NCI-H1436 treated with DMSO at 0.1 percent for 48 hours (cell line): ENCODE measurements around the gene GABRR3.

ENCODE experiments used
- DNase-seq: peaks from one replicate; lab custom pipeline; 2025; lab: John Stamatoyannopoulos, UW

Gene GABRR3

GRCh38 chr3:97988784-97989568 is 46.1 kb downstream of the GABRR3 start:
- no peak for DNase-seq

- DNase-seq: no peak
These were observed 47.8 kb downstream of the GABRR3 start for GRCh38 chr3:97987306-97987705.

- no peak for DNase-seq
These were observed 51.1 kb downstream of the GABRR3 start for GRCh38 chr3:97983933-97984491.

- no peak for DNase-seq
These were observed 53.2 kb downstream of the GABRR3 start for GRCh38 chr3:97981886-97982285.

- no peak for DNase-seq
These were observed 55.5 kb downstream of the GABRR3 start for GRCh38 chr3:97979610-97980009.

GRCh38 chr3:97975466-97975865 is 59.6 kb downstream of the GABRR3 start:
- no peak for DNase-seq

GRCh38 chr3:97974996-97975395 is 60.1 kb downstream of the GABRR3 start:
- no peak for DNase-seq

- DNase-seq: no peak
These were observed 62.1 kb downstream of the GABRR3 start for GRCh38 chr3:97972976-97973375.

GRCh38 chr3:97971679-97972567 is 63.2 kb downstream of the GABRR3 start, which contains the start of gene RIOX2:
RIOX2 (minus strand) TSS chr3:97972431; CDS start chr3:97967593, 4,838 bp downstream.
- no peak for DNase-seq

- DNase-seq: no peak
These were observed 64.0 kb downstream of the GABRR3 start for GRCh38 chr3:97970956-97971620.

- no peak for DNase-seq
These were observed 65.0 kb downstream of the GABRR3 start for GRCh38 chr3:97970156-97970555.

- DNase-seq: no peak
These were observed 65.6 kb downstream of the GABRR3 start for GRCh38 chr3:97969541-97969940.

- DNase-seq: no peak
These were observed 66.7 kb downstream of the GABRR3 start for GRCh38 chr3:97968376-97968775.

- no peak for DNase-seq
These were observed 67.1 kb downstream of the GABRR3 start for GRCh38 chr3:97967966-97968365.

- DNase-seq: no peak
These were observed 73.9 kb downstream of the GABRR3 start for GRCh38 chr3:97960993-97961766.

- DNase-seq: no peak
These were observed 74.6 kb downstream of the GABRR3 start for GRCh38 chr3:97960551-97960950.

- DNase-seq: no peak
These were observed 75.2 kb downstream of the GABRR3 start for GRCh38 chr3:97959872-97960271.

GRCh38 chr3:97958796-97959195 is 76.3 kb downstream of the GABRR3 start:
- no peak for DNase-seq

- no peak for DNase-seq
These were observed 76.7 kb downstream of the GABRR3 start for GRCh38 chr3:97958396-97958795.

GRCh38 chr3:97957617-97958311 is 77.4 kb downstream of the GABRR3 start:
- no peak for DNase-seq

GRCh38 chr3:97956051-97956450 is 79.1 kb downstream of the GABRR3 start:
- no peak for DNase-seq
